ENCODE measurements around the gene NIFK.

NIFK gene

DNA sequence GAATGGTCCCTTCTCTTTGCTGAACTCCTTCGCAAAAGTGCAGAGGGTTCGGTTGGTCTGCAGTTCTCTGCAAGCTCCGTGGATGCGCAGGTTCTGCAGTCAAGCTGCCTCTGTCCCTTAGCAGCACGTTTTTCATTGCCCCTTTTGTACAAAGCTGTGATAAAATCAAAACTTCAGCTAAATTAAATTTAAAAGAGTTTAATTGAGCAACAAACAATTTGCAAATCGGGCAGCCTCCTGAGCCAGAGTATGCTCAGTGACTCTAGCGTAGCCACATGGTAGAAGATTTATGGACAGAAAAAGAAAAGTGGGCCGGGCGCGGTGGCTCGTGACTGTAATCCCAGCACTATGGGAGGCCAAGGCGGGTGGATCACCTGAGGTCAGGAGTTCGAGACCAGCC, 37.6 kb upstream of the NIFK start:
- TF ChIP-seq, protein P1, sequence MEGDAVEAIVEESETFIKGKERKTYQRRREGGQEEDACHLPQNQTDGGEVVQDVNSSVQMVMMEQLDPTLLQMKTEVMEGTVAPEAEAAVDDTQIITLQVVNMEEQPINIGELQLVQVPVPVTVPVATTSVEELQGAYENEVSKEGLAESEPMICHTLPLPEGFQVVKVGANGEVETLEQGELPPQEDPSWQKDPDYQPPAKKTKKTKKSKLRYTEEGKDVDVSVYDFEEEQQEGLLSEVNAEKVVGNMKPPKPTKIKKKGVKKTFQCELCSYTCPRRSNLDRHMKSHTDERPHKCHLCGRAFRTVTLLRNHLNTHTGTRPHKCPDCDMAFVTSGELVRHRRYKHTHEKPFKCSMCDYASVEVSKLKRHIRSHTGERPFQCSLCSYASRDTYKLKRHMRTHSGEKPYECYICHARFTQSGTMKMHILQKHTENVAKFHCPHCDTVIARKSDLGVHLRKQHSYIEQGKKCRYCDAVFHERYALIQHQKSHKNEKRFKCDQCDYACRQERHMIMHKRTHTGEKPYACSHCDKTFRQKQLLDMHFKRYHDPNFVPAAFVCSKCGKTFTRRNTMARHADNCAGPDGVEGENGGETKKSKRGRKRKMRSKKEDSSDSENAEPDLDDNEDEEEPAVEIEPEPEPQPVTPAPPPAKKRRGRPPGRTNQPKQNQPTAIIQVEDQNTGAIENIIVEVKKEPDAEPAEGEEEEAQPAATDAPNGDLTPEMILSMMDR (conservative IDR thresholded peaks at IDR 0.05; ENCODE audit: low read length), result no peak
- DNase-seq (ENCODE audit: low read depth), result no peak

DNA sequence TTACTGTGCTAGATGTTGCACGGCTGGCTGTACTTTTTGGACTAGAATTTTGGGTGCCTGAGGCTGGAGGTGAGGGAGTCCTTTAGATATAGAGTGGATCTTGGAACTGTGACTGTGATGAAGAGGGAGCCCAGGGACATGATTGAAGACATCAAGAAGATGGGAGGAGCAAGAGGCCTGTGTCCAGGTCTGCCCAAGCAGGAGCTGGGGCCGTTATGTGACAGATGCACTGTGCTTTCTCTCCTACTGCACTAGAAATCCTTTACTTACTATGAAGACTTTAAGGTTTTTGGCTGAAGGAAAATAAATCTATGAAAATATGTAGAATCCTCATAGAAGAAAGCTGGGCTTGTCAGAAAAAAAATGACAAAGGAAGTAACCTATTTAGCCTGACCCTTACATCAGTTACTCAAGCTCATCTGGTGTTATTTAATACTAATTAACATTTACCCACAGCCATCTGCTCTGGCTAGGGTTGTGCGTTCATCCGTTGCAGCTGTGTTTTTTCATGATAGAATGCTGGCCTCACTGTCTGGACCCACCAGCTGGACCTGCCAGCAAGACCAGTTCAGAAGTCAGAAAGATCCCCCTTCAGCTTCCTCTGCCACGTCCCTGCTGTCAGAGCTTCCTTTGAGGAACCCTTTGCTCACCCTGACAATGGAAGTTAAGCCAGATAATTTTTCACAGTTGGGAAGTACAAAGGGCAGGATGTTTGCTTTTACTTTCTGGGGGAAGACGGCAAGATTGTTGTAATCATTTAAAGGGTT, 35.5 kb upstream of the NIFK start:
- TF ChIP-seq, protein P1 (conservative IDR thresholded peaks at IDR 0.05; ENCODE audit: low read length), result no peak
- DNase-seq (ENCODE audit: low read depth), result peak; percentile 46
- H3K4me3 ChIP-seq (ENCODE audit: low read length), result no peak overlapping the region

More for the DNA sequence above, 37.6 kb upstream of the NIFK start:
- H3K4me3 ChIP-seq (ENCODE audit: low read length), result no peak overlapping the region

DNA sequence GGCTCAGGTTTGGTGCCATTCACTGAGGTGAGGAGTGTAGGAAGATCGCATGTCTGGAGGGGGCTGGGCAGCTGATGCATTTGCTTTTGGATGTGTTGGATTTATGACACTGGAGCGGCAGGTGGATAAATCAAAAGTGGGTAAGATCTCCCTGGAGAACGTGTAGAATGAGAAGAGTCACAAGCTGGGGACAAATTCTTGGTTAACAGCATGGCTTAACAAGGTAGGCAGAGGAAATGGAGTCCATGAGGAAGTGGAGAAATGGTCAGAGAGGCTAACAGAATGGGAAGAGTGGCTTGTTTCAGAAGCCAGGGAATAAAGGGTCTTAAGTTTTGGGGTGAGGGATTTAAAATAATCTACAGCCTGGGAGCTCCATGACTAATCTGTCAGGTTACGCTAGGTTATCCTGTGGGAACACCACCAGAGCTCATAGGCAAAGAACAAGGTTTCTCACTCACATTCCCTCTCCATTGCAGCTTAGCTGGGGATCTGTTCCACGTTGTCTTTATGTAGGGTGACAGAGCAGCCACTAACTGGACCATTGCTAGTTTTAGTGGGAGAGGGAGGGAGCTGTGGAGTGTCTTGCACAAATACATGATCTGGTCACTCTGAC, 31.6 kb upstream of the NIFK start:
- TF ChIP-seq, protein P1 (conservative IDR thresholded peaks at IDR 0.05; ENCODE audit: low read length), result no peak
- no peak for DNase-seq (ENCODE audit: low read depth)
- no peak overlapping the region for H3K4me3 ChIP-seq (ENCODE audit: low read length)

DNA sequence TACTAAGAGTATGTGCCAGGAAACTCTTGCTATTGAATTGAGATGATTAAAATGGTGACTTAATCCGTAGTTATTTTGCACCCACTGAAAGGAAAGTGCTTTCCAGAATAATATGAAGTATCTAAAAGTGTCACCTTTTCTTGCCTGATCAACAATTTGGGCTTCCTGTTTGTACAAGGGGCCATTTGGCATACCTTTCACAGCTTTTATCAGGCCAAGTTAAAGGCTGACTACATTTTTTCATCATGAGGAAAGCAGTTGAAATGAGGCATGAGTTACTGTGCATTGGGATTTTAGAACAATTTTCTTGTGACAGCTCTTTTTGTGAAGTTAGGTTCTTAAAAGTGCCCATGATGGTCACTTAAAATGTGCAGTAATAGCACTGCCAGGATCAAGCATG, 29.9 kb upstream of the NIFK start:
- TF ChIP-seq, protein P1 (conservative IDR thresholded peaks at IDR 0.05; ENCODE audit: low read length), result no peak
- DNase-seq (ENCODE audit: low read depth), result no peak
- H3K4me3 ChIP-seq (ENCODE audit: low read length), result no peak overlapping the region

DNA sequence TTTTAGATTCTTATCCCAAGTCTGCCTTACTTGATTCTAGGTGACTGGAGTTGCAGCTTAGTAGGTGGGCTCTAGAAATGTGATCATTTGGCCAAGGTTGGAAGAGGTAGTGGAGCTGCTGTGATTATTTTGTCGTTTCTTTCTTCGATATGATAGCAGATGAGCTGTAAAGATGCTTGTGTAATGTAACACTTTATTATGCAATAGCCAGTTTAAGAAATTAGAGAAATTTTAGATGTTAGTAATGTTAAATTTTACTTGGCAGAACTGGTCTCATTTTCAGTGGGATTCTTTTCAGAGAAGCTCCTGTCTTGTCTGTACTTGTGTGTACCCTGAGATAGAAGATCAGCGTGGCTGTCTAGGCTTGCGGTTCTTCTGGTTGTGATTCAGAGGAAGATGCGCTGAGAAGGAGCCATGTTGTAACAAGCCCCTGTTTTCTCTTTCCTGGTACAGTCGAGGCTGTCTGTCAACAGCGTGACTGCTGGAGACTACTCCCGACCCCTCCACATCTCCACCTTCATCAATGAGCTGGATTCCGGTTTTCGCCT, 28.1 kb upstream of the NIFK start:
- DNase-seq (ENCODE audit: low read depth), result no peak
- no peak overlapping the region for H3K4me3 ChIP-seq (ENCODE audit: low read length)
- TF ChIP-seq, protein P1 (conservative IDR thresholded peaks at IDR 0.05; ENCODE audit: low read length), result no peak

DNA sequence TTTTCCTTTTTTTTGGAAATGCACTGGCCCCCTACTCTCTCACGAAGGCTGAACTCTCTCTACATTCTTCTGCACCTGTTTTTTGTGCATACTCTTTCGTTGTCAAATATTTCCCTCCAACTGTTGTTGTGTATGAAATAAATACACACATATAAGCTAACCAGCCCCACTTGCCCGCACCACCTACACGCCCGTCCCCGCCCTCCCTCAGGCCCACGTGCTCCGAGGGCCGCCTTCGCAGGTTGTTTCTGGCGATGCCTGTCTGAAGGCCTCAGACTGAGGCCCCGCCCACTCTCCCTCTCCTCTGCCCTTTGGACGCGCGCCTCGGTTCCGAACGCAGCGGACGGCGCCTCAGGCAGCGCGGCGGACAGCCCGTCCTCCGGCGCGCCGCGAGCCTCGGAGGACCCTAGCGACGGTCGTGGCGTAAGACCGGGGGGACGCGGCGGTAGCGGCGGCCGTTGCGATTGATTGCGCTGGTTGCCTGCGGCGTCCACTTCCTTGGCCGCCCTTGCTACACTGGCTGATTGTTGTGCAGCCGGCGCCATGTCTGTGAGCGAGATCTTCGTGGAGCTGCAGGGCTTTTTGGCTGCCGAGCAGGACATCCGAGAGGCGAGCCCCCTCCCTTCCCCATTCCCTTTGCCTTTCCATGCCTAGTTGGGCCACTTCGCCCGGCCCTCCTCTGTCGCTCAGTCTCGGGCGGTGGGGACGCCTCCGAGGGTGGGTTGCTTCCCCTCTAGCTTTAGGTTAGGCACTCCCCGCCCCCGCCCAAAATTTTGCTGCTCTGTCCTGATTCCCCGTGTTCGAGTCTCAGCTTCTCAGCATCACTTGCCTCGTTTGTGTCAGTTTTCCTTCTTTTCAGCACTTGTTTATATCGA, 18.8 kb upstream of the NIFK start, which contains the start of gene TSN:
TSS of gene TSN (plus strand) at position 415 of the 875 bp plus-strand sequence. CDS start at position 544, 129 bp downstream.
- TF ChIP-seq, protein P1 (conservative IDR thresholded peaks at IDR 0.05; ENCODE audit: low read length), result no peak
- peak; percentile 95 for DNase-seq (ENCODE audit: low read depth)
- peak within 1 kb of the TSS; percentile 98 for H3K4me3 ChIP-seq (ENCODE audit: low read length)
